Measurements from ENCODE around the gene ADARB2.
A peak's percentile ranks its signal among the peaks of the same experiment; 100 is the strongest.

Gene ADARB2

DNA sequence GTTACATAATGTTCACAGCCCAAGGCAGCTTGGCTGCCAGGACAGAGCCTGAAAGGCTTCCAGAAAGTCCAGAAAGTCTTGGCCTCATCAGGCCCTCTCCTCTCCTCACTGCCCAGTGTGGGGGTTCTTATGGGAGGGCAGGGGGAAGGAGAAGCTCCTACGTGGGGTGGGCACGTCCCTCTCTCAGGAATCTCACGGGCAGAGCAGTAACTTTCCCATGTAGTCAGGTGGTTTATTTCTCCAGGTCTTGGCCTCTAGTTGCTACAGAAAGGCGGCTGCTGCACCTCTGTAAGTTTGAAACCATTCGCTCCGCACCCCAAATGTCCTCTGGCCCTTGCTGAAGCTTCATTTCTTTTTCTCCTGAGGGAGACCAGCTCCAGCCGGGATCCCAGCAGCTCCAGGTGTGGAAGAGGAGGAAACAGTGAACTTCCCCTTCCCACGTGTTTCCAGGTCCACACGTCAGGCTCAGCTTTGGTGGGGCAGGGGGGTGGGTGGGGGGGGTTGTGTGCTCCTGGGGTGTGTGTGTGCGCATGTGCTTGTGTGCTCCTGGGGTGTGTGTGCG is 360.9 kb downstream of the ADARB2 start:
- peak; percentile 9 for DNase-seq

GRCh38 chr10:1375346-1376170 is 361.8 kb downstream of the ADARB2 start:
- peak; percentile 8 for DNase-seq

DNA sequence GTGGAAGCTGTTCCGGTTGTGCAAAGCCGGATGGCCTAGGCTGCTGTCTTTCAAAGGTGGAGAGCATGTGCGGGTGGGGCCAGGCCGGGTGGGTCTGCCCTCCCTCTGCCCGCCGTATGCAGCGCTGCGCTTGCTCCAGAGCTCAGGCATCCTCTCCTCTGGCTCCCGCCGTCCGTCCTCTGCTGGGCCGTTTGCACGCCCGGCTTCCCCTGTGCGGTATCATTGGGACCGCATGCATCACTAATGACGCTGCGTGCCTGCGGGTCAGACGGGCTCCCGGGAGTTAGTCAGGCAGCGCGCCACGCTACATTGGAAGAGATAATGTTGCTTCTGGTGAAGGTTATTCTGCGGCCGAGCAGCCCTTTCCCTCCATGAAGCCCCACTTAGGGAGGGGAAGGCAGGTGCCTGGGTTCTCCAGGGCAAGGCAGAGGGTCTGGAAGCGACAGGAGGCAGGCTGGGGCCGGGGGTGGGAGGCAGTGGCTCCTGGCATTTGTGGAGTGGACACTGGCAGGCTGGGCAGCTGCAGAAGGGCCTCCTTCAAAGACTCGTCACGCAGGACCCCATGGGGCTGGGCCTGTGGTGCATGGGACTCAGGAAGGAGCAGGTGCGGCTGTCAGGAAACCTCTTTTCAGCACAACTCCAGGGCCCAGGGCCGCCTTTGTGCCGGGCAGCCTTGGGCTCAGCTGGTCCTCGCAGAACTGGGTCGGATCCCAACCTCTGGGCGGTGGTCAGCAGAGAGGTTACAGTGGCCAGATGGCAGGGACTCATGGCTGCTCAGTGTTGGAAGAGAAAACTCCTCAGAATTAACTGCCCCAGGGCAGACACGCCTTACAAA is 362.6 kb downstream of the ADARB2 start:
- peak; percentile 11 for DNase-seq

DNA sequence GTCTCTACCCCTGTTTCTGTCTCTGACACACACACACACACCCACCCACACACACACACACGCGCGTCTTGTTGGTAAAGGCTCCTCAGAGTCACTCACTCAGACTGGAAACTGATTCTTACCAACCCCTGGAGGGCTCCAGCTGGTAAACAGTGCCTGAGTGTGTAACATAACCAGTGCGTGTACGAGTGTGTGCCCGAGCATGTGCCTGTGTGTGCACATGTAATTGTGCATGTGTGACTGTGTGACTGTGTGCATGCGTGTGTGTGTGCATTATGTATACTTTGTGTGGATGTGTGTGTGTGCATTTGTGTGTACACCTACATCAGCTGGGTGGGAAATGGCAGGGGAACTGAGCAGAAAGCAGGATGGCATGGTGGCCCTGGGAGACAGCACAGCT is 364.0 kb downstream of the ADARB2 start:
- DNase-seq, result peak; percentile 21

DNA sequence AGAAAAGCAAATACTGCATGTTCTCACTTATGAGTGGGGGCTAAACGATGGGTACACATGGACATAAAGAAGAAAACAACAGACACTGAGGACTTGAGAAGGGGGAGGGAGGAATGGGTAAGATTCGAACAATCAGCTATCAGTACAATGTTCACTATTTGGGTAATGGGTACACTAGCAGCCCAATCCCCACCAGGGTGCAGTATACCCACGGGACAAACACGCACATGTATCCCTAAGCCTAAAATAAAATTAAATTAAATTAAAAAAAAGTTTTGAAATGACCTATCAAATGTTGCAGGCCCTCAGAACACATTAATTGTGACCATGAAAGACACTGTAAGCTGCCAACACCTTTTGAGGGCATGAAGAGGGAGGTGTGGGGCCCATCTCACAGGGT is 365.1 kb downstream of the ADARB2 start:
- peak; percentile 14 for DNase-seq

GRCh38 chr10:1370298-1370697 is 367.0 kb downstream of the ADARB2 start:
- DNase-seq, result no peak

DNA sequence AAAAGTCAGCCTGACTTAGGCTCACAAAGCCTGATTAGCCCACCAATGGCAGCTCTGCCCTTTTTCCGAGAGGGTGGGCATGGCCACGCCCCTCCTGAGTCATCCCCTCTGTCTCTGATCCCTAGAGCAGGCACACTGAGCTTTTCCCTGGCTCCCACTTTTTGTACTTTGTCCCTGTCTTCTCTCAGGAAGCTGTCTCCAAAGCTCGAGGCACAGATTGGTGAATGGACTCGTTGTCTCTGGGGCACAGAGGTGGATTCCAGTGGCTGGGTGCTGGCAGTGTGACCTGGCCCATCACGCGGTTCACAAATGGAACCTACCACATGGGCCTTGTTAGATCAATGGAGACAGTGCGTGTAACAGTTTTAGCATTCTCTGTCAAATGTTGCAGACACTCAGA is 367.7 kb downstream of the ADARB2 start:
- DNase-seq, result peak; percentile 3

- DNase-seq, result peak; percentile 6
These were observed 368.1 kb downstream of the ADARB2 start for GRCh38 chr10:1369197-1369596.

- peak; percentile 58 for DNase-seq
These were observed 368.5 kb downstream of the ADARB2 start for GRCh38 chr10:1368842-1369171.

DNA sequence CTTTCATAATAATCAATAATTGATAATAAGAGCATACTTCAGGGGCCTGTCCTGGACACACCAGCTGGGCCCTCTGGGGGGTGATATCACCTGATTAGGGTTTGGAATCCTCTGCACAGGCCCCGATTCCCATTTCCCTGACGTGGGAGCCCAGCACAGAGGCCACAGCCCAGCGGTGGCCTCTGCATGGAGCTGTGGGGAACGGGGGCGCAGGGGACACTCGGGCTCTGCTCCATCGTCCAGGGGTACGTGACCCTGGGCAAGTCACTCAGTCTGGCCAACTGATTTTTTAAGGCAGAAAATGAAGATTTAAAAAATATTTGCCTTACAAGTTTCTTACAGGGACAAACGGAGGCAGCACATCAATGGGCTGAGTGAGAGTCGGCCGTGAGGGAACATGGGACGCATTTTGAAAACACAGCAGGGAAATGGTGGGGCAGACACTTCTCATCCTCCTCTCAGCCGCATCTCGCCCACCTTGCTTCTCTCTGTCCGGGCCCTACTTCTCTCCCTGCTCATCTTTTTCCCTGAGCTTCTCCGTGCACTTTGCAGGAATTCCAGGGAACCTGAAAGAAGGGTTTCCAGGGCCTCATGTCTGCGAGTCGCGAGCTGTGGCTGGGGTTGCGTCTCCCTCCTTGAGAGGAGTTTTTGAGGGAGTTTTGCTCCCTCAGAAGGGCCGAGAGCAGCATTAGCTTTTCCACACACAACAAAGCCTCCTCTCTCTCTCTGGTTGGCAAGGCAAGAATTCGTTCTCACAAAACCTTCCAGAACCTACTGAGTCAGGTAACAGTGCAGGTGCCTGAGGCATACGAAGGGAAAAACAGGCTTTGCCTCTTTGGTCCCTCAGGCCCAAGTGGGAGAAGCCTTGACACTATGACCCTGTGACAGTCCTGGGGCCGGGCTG is 369.1 kb downstream of the ADARB2 start:
- DNase-seq, result peak; percentile 6

- peak; percentile 3 for DNase-seq
These were observed 370.4 kb downstream of the ADARB2 start for GRCh38 chr10:1366811-1367425.

DNA sequence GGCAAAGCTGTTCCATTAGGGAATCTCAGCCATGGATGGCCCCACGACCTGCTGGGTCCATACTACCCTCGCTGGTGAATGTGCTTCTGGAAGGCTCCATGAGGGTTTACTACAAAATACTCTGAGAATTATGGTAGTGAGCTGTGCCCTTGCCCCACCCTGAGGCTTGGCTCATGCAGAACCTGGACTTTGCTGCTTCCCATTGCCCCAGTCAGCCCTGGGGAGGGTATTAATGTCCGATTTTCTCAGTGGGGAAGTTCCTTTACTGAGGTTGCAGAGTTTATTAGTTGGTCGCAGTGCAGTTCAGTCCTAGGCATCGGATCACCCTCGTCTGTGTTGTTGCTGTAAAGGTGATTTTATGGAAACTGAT is 371.0 kb downstream of the ADARB2 start:
- peak; percentile 12 for DNase-seq

GRCh38 chr10:1365540-1366321 is 371.6 kb downstream of the ADARB2 start:
- DNase-seq, result peak; percentile 6

DNA sequence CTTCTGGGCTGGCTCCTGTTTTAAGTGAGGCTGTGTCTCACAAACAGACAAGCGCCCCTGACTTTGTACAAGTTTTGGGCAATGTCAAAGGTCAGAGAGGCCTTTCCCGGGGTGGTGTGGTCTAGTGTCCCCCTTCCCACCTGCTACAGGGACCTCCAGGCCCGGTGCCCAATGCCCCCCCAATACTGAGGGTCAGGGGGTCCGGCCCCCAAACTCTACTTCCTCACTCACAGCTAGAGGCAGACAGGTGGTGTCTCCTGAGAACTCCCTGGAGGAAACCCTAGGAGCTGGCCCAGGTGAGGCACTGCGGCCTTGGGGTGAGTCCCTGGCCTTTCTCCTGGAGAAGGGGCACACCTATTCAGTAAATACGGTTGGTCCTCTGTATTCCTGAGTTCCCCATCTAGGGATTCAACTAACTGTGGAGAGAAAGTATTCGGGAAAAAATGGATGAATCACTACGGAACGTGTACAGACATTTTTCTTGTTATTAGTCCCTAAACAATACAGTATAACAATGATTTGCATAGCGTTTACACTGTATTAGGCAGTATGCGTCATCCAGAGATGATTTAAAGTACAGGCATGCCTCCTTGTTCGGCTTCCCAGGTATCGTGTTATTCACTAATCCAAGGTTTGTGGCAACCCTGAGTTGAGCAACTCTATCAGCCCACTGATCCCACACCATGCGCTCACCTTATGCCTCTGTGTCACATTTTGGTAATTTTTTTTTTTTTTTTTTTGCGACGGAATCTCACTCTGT is 373.0 kb downstream of the ADARB2 start:
- DNase-seq, result peak; percentile 16

- DNase-seq, result peak; percentile 16
These were observed 373.7 kb downstream of the ADARB2 start for GRCh38 chr10:1363446-1364121.

- peak; percentile 4 for DNase-seq
These were observed 374.5 kb downstream of the ADARB2 start for GRCh38 chr10:1362589-1363445.

- DNase-seq, result no peak
These were observed 375.8 kb downstream of the ADARB2 start for GRCh38 chr10:1361411-1362105.

DNA sequence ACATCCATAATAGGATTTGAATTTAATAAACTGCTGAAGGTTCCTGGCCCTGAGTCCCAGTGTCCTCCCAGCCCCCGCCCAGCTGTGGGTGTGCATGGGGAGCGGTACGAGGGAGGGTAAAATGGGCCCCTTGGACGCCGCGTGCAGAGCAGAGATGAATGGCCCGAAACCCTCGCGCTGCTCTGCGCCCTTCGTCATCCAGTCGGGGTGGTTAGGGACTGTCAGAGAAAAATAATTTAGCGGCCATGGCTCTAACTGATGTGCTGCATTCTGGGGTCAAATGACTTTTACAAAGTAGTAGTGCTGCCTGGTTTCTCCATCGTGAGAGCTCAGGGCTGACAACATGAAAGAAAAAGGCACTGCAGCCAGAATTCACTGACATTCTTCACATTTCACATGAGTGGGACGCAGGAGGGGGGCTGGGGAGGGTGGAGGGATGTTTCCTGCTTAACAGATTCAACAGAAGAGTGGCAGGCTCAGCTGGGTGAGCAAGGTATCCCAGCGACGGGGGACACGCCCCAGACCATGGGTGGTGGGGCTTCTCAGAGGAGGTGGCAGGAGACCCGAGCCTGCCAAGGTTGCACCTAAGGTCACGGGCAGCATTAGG is 376.7 kb downstream of the ADARB2 start:
- DNase-seq, result no peak
